Limb (tissue), 2 donors: ENCODE data around the gene UBE2D1.

Source experiments
- DNase-seq, 2 donors: peaks; one replicate each; pipeline ENCODE4 v3.0.0-alpha.2; 2016; ENCODE audit errors: extremely low spot score in 2 of 2

Gene UBE2D1

DNA sequence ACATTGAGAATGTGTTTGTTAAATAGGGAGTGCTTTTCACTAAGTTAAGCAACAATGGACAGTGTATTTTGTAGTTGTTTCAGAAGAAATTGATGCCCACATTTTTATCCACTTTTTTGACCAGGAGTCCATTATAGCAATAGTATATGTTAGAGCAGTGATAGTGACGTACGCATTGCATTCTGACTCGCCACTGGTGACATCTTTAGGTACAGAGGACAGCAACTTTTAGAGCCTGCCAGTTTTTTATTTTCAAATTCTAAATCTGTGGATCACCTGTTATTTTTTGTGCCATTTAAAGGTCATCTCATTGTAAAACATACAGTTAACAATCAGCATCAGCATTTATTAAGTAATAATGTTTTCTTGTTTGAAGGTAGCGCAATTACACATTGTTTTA lies 1.4 kb downstream of the UBE2D1 start:
- no peak for DNase-seq

DNA sequence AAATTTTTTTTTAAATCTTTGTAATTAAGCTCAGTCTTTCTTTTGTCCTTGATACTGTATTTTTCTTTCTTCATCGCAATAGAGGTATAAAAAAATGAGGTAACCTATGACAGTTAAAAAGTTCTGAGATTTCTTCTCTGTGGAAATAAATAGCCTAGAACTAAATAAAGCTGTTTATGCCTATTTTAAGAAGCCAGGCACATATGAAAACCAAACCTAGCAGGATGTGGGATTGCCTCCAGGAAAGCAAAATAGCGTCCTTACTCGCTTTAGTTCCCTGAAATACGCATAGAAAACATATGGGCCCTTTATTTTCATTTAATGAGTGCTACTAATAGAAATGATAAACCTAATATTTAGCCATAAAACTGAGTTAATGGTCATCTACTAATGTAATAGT lies 6.6 kb downstream of the UBE2D1 start:
- no peak for DNase-seq

DNA sequence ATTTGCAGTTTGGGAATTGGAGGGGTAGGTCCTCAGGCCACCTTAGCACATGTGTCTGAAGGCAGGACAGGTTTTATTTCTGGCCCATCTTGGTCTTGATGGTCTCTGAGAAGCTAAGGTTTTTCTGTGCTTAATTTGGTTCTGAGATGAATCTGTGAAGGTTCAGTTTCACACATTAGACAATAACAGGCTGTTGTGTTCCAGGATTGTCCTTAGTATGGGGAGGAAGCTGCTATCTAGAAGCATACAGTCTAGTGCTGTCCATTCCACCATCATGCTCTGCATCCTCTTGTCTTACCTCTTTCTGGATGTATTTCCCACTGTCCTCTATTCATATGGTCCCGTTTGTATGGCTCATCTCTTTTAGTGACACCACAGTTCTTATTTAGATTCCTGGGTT lies 7.1 kb downstream of the UBE2D1 start:
- no peak for DNase-seq

DNA sequence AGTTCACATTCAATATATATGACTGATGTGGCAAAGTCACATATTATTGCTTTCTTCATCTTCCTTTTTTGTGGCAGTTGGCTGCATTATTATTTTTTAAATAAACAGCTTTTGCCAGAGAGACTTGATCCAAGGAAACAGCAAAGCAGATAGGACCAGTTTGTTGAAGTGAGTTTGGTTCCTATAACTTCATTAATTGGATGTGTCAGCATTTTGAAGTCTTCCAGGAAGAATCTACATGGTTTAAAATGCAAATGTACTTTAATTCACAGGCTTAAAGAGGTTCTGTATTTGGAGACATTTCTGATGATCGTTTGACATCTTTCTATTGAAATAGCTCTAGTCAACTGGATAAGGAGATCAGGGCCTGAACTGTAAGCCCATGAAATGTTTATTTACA lies 13.2 kb downstream of the UBE2D1 start:
- no peak for DNase-seq

DNA sequence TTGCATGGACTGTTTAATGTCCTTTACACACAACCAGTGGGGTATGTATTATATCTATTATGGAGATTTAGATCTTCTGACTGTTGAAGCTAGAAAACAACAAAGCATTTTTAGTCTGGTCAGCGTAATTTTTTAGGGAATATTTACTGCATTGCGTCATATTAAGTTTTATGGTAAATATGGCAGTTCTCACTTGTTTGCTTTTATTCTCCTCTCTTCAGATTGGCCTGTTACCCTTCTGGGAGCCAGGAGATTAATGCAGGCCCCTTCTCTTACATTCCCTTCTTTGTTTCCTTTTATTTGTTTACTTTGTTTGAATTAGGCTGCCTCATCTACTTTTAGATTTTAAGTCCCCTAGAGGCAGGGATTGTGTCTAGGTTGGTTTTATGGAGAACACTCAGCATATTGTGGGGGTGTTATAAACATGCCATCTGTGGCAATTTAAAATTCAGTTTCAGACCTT lies 13.8 kb downstream of the UBE2D1 start:
- no peak for DNase-seq

DNA sequence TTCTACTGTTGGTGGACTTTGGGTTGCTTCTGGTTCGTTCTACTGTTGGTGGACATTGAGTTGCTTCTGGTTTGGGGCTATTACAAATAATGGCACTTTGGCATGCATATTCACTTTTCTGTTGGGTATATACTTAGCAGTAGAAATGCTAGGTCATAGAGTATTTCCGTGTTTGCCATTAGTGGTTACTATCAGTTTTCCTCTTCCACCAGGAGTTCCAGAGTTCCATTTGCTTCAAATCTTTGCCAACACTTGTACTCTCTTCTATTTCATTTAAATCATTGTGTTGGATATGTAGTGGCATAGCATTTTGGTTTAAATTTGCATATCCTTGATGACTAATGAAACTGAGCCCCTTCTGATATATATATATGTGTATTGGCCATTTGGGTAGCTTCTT lies 15.2 kb downstream of the UBE2D1 start:
- no peak for DNase-seq

DNA sequence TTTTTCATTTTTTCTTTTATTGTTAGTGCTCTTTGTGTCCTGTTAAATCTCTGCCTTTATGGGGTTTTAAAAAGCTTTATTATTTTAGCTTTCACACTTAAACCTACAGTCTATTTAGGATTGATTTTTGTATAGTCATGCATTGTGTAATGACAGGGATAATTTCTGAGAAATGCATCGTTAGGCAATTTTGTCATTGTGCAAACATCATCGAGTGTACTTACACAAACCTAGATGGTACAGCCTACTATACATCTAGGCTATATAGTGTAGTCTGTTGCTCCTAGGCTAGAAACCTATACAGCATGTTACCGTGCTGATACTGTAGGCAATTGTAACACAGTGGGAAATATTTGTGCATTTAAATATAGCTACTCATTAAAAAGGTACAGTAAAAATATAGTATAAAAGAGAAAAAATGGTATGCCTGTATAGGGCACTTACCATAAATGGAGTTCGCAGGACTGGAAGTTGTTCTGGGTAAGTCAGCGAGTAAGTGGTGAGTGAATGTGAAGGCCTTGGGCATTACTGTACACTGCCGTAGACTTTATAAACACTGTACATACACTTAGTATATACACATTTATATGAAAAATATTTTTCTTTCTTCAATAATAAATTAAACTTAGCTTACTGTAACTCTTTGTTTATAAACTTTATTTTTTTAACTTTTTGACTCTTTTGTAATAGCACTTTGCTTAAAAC lies 16.0 kb downstream of the UBE2D1 start:
- DNase-seq, result no peak

DNA sequence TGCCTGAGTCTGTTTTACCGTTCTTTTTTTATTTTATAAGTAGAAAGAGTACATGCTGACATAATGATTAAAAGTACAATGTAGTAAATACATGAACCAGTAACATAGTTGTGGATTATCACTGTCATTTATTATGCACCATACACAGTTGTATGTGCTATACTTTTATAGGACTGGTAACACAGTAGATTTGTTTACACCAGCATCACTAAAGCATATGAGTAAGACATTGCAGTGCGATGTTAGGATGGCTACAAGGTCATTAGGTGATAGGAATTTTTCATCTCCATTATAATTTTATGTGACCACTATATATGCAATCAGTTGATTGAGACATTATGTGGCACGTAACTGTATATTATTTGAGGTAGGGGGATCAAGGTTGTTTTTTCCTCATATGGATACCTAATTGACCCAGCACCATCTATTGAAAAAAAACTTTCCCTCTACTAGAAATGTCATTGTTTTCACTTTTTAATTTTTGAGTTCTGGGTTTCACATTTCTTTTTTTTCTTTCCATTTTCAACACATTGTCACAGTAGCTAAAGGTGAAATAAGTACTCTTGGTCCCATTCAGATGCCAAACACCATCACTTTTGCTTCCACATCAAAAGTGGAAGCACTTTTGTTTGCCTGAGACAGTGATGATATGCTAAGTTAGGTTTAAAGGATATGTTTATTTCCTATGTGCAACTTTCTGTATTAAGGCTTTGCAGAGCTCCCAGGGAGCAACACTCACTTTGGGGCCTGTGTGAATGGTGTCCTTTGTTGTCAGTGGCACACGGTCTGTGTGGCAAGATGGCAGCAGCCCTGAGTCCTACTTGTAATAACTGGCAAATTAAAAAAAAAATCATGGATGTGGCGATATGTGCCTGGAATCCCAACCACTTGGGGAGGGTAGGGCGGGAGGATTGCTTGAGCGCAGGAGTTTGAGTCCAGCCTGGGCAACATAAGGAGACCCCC lies 17.1 kb downstream of the UBE2D1 start:
- no peak for DNase-seq

DNA sequence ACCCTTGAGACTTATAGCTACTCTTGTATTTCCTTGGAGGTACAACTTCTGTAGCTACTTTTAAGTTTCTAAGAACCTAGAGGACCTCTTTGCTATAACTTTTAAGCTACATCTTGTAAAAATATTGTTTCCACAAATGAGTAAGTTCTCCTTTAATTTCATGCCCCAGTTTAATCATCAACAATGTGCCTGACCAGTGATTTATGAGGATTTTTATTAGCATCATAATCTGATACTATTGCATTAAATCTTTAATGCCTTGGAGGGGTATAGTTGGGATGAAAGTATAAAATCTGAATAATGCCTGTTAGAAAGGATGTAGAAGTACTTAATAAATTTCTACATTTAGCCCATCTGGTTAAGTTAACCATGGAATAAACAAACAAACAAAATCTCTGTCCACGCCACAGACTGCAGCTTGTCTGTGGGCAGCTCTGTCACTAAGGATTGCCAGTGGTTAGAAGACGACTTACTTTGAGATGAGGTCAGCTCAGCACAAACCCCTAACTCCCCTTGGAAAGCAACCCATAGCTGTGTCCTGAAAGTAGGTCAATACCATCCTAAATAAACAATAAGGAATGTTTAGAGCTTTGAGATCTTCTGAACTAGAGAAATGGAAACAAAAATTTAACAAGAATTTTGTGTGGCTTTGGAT lies 18.3 kb downstream of the UBE2D1 start:
- no peak for DNase-seq

DNA sequence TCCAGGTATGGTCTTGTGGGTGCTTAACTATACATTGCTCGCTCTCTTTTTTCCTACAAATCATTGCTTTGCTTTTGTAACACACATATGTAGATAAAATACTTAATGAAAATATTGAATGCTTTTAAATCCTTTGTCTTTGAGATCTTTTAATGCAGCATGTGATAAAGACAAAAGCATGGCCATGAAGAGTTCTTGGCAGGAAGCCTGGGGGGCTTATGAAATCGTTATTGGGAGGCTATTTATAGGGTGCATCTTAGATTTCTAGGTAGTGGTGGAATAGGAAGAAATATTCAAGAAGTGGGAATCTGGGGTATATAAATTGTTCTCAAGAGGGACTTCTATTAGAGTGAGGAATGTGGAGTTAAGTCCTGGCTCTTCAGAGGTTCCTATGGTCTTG lies 21.9 kb downstream of the UBE2D1 start:
- DNase-seq, result no peak

DNA sequence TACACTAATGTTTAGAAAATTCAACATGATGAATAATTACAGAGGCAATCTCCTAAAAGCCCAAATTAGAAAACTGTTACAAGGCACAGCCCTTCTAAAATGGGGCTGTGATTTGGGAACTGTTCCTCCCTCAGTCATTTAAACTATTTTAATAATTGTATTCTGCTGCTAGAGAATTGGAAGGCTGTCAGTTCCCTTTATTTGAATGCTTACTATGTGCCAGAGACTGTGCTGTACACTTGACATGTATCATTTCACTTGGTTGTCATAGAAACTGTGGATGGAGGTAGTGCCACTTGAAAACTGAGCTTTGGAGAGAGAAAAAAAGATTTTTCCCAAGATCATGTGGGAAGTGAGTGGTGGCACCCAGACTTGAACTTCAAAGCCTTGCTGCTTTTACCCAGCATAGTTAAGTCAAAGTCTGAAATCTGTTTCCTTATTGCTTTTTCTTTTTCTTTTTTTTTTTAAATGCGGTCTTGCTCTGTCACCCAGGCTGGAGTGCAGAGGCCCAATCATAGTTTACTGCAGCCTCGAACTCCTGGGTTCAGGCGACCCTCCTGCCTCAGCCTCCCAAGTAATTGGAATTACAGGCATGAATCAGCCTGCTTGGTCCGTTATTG lies 23.6 kb downstream of the UBE2D1 start:
- DNase-seq, result no peak

DNA sequence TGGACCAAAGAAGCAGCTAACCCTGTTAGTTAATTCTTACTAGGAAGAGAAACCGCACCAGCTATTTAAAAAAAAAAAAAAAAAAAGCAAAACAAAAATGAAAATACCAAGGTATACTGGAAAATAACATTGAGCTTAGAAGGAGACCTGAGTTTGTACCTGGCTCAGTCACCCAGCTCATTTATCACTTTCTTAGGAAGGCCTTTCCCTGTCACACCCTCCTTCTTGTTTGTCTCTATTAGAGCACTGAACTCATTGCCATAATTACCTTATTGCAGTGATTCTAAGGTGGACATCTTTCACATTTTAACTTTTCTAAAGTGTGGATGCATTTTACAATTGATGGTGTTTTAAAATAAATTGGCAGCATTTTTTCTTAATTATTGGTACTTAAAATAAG lies 24.1 kb downstream of the UBE2D1 start:
- no peak for DNase-seq

DNA sequence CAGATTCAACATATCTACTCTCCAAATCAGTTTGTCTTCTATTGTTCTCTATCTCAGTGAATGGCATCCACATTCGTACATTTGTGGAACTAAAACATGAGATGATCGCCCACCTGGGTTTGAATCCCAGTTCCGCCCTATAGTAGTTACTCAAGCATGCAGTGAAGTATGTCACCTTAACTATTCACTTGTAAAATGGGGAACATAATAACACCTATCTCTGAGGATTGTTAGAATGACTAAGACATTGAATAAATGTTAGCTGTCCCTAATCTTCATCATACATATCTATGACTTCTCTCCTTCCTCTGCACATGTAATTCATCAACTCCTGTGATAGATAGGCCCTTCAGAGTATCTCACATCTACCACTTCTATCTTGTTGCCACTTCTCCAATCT lies 24.7 kb downstream of the UBE2D1 start:
- no peak for DNase-seq

DNA sequence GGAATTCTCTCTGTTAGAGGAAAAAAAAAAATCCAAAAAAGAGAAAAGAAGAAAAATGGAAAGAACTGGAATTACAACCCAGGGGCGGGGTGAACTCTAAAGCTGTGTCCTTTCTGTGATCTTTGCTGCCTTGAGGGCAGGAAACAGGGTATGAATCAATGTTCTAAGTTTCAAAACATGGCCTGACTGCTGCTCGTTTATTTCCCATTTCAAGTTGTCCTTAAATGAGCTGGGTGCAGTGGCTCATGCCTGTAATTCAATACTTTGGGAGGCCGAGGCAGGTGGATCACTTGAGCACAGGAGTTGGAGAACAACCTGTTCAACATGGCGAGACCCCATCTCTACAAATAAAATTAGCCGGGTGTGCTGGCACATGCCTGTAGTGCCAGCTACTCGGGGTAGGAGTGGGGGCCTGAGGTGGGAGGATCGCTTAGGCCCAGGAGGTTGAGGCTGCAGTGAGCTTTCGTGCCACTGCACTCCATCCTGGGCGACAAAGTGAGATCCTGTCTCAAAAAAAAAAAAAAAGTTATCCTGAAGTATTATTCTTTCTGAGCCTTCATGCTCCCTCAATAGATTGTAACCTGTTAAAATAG lies 25.7 kb downstream of the UBE2D1 start:
- DNase-seq, result no peak

DNA sequence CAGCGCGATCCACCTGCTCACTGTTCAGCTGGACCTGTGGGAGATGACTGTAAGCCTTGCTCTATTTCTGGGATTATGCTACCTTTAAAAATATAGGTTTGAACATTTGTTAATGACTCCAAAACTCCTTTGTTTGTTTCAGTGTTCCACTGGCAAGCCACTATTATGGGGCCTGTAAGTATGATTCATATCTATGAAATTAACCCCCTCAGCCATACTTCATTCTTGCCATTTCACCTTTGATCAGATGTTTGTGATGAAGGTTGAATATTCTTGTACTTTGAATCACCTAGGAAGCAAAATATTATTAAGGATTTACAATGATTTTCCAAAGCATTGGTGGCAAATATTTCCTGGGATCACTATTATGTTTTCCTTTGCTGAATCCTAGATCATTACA lies 26.5 kb downstream of the UBE2D1 start:
- no peak for DNase-seq

DNA sequence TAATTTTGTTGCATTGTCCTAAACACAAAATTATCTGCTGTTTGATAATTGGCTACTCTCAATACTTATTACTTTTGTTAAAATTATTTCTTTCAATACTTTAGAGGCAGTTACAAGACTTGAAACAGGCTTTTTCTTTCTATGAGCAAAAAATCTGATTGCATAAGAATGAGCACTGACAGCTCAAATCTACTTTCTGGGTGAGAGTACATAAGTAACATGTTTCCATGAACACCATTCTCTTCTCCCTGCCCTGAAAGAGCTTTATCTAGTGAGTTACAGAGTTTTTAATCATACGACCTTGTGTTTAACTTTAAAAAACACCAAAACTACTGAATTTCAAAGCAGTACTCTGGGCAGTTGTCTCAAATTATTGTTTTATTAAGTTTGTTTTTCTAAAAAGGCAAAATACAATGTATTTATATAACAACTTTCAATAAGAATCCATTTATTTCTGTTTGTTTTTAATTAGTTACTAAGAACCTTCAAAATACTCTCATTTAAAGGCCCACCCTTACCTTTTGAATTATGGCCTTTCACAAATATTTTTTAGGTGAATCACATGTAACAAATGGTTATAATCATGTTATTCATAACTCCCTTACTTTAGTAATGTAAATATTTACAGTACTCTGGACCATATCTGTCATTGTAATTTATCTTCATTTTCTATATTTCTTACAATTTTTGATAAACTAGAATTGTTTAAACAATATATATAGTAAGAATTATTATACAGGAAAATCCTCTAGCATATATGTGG lies 27.4 kb downstream of the UBE2D1 start:
- DNase-seq, result no peak

DNA sequence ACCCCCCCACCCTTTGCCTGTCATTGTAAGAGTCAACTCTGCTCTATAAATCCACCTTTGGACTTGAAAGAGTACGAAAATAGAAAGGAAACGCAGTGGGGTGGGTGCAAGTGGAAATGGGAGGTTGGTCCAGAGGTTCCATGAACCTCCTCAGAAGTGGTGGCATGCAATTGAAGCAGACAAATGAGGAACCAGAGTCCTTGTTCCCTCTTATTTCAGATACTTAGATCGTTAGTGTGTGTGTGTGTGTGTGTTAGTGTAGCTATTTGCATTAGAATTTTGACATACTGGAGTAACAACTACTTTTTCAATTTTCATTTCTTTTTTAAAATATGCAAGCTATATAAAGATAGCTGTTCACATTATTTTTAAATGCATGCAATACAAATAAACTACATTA lies 32.3 kb downstream of the UBE2D1 start:
- no peak for DNase-seq

DNA sequence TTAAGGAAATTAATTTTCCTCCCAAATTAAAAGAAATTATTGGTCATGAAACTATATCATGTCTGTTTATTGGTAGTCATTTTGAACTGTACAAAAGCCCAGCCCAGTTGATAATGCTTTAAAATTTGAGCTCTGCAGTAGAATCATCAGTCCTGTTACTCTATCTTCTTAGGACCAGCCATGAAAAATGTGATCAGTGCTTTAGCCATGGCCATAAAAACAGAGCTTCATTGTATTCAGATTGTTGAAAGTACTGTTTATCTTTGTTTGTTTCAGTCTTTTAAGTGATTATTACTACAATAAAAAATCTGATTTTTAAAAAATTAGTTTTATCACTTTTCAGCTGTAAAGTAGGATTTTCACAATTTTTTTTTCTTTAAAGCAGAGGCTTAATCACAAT lies 36.7 kb downstream of the UBE2D1 start:
- DNase-seq, result no peak

DNA sequence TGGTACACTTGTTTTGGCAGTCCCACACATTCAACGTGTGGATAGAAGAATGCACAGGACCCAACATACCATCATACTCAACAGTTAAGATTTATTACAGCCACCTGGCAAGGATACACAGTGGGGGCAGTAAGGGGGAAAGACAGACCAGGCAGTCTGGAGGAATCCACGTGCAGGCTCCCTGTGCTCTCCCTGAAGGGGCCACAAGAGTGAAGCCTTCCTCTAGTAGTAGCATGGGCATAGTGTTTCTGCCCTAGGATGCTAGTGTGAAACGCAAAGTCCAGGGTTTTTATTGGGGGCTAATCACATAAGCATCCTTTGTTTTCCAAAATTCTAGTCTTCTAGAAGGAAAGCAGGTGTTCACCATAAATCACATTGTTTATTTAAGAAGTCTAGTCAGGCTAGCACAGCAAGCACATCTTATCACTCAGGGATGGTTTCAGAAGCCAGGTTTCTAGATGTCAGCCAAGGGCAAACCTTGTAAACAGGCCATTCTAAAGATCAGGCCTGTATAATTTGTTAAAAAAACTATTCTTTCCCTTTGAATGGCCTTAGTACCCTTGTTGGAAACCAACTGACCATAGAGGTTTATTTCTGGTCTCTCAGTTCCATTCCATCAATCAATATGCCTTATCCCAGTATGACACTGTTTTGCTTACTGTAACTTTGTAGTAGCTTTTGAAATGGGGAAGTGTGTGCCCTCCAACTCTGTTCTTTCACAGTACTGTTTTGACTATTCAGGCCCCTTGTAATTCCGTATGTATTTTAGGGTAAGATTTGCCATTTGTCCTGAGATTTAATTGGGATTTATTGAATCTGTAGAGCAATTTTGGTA lies 38.0 kb downstream of the UBE2D1 start:
- DNase-seq, result no peak

DNA sequence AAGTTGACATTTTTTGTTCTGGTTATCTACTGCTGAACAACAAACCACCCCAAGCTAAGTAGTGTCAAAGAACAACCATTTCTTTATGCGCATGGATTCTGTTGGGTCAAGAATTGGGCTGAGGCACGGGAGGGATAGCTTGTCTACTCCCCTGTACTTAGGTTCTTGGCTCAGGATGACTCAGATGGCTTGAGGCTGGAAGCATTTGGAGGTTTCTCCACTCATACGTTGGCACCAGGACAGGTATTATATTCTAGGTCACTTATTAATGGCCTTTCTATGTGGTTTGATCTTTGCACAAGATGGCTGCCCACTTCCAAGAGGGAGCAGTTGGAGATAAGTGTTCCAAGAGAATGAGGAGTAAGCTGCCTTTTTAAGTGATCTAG lies 38.6 kb downstream of the UBE2D1 start:
- no peak for DNase-seq
